HG03025 (cell line): ENCODE measurements around the gene HRK.
"Not testable (repeated sequence)": the region's sequence is repeated elsewhere in the genome, so short reads cannot be mapped to it uniquely, and the experiment has no call there.

ENCODE experiments used
- ATAC-seq: cut with Tn5 transposase; IDR thresholded peaks from one replicate; pipeline ENCODE4 v1.9.1; 2021; ENCODE audit warnings: mild to moderate bottlenecking, moderate library complexity; ENCODE audit not compliant: unreplicated experiment, low FRiP score

The HRK gene

GRCh38 chr12:116827432-116827831 is 53.8 kb downstream of the HRK start:
- no peak for ATAC-seq

GRCh38 chr12:116821291-116821690 is 60.0 kb downstream of the HRK start:
- ATAC-seq: no peak

- no peak for ATAC-seq
Observed at GRCh38 chr12:116820064-116820656, 61.1 kb downstream of the HRK start.

GRCh38 chr12:116818948-116819832 is 62.1 kb downstream of the HRK start:
- peak; percentile 77 for ATAC-seq

- ATAC-seq: no peak
Observed at GRCh38 chr12:116818341-116818856, 62.8 kb downstream of the HRK start.

GRCh38 chr12:116814766-116815165 is 66.5 kb downstream of the HRK start:
- not testable (repeated sequence) for ATAC-seq

GRCh38 chr12:116813271-116814041 is 67.8 kb downstream of the HRK start:
- no peak for ATAC-seq

- no peak for ATAC-seq
Observed at GRCh38 chr12:116812238-116812637, 69.0 kb downstream of the HRK start.

- no peak for ATAC-seq
Observed at GRCh38 chr12:116808113-116809105, 72.8 kb downstream of the HRK start.

GRCh38 chr12:116807546-116807945 is 73.7 kb downstream of the HRK start:
- ATAC-seq: no peak

GRCh38 chr12:116806845-116807440 is 74.3 kb downstream of the HRK start:
- ATAC-seq: no peak
